H1 (cell line): Measurements from ENCODE around the gene AURKB. TPM values are rescaled to one million over a fixed set of nuclear protein-coding genes. Genes with fewer than 3 reads are reported as not detected.

ENCODE experiments used
- BACH1 ChIP-seq: IDR thresholded peaks from 2 replicates; pipeline ENCODE4 v1.6.1; 2012; ENCODE audit warnings: low read length, improper control_type of control experiment
- CHD1 ChIP-seq: IDR thresholded peaks from 2 replicates; pipeline ENCODE4 v1.6.1; 2012; ENCODE audit warnings: low read depth, low read length, improper control_type of control experiment
- JUN ChIP-seq: IDR thresholded peaks from 2 replicates; pipeline ENCODE4 v1.6.1; 2011; ENCODE audit warnings: low read depth, mild to moderate bottlenecking, improper control_type of control experiment, low read length
- JUND ChIP-seq: IDR thresholded peaks from 2 replicates; pipeline ENCODE4 v1.6.1; 2011; ENCODE audit warnings: mild to moderate bottlenecking, improper control_type of control experiment, low read length
- KDM4A ChIP-seq: IDR thresholded peaks from one replicate; pipeline ENCODE4 v1.7.1; 2012; ENCODE audit warnings: low read depth, mild to moderate bottlenecking, moderate library complexity, low read length, inconsistent platforms; ENCODE audit not compliant: severe bottlenecking
- POLR2A ChIP-seq, 2 experiments: IDR thresholded peaks; 1 replicate in 1 of 2; 2 replicates in 1 of 2; pipeline ENCODE4 v1.6.1; 2011; ENCODE audit warnings: low read depth in 2 of 2, low read length in 2 of 2, mild to moderate bottlenecking in 2 of 2; ENCODE audit errors: control extremely low read depth in 1 of 2
- SIN3A ChIP-seq, 2 experiments: IDR thresholded peaks in 1 of 2; conservative IDR thresholded peaks in 1 of 2; 2 replicates each; pipeline ENCODE4 v1.6.1; 2011 to 2012; ENCODE audit warnings: low read length in 2 of 2, improper control_type of control experiment in 1 of 2, low read depth in 1 of 2, mild to moderate bottlenecking in 1 of 2
- SP1 ChIP-seq: IDR thresholded peaks from 2 replicates; pipeline ENCODE4 v1.6.1; 2011; ENCODE audit warnings: low read depth, low read length
- SP4 ChIP-seq: IDR thresholded peaks from 2 replicates; pipeline ENCODE4 v1.6.1; 2012; ENCODE audit warnings: low read length, inconsistent platforms
- TBP ChIP-seq: IDR thresholded peaks from 2 replicates; pipeline ENCODE4 v1.6.1; 2011; ENCODE audit warnings: low read depth, low read length, improper control_type of control experiment
- polyA plus RNA-seq, 7 experiments: library from polyadenylated mRNA; depleted of rRNA in 3 of 7; stranded (reverse) in 5 of 7; unstranded in 2 of 7; fragments of >200 nt in 5 of 7; fragments of 200-250 nt in 2 of 7; gene quantifications; 1 replicate in 5 of 7; 2 replicates in 1 of 7; 4 replicates in 1 of 7; pipeline versions ENCODE4 v1.2.1 to v1.2.3, GENCODE V29; 2011 to 2013; ENCODE audit warnings: missing spikeins in 2 of 7, mixed read lengths in 2 of 7
- total RNA-seq: library from RNA; stranded (reverse); fragmentation: NEBNext Ultra II Directional; extraction: Animal tissue kit (Norgen Biotek cat#: 25700); gene quantifications from 2 replicates; pipeline ENCODE4 v1.2.1, GENCODE V29; 2021
- TF ChIP-seq, protein P1 (sequence below), 3 experiments: IDR thresholded peaks; 1 replicate in 2 of 3; 2 replicates in 1 of 3; pipeline versions ENCODE4 v1.5.1 to v1.6.1; 2011; ENCODE audit warnings: low read length in 3 of 3, mild to moderate bottlenecking in 3 of 3, inconsistent platforms in 2 of 3, low read depth in 1 of 3, moderate library complexity in 1 of 3; ENCODE audit not compliant: insufficient read depth in 1 of 3; ENCODE audit errors: control extremely low read depth in 1 of 3

The AURKB gene
- total and polyA plus RNA-seq, 2 of the 8 experiments (the other 6 are each of a cell fraction or from before 2014, with no cell fraction given) = 102 to 160 TPM

DNA sequence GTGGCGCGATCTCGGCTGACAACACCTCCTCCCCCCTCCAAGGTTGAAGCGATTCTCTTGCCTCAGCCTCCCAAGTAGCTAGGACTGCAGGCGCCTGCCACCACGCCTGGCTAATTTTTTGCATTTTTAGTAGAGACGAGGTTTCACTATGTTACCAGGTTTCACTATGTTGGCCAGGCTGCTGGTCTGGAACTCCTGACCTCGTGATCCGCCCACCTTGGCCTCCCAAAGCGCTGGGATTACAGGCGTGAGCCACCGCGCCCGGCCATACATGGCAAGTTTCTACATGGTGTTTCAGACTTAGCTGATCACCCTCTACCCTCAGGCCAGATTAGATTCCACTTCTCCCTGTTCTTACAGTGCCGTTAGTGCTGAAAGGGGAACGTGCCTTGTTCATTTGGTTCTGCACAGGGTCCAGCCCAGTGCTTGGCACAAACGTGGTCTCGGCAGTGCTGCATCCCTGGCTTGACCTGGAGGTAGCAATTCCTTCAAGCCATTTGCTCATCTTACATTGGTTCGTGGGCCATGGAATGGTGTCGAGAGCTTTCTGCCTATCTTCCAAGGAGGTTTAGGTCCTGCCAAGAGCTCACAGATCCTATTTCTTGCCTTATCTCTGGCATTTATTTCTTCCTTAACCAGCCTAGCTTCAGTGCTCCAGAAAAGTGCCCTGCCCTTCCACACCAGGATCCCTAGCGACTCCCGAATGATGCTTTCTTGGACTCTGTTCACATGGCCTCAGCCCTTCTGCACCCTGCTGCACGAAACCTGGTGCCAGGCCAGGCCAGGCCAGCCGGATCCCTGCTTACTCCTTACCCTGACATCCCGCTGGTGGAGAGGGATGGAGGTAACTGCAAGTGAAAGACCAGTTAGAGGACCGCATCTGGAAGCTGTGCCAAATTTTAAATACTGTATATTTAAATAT lies 14.8 kb upstream of the AURKB start (continued):
- no peak for TF ChIP-seq KDM4A
- no peak for TF ChIP-seq SP1
- no peak for TF ChIP-seq POLR2A (IDR thresholded peaks at IDR 0.05; ENCODE audit: control extremely low read depth in 1 of 2, low read depth in 2 of 2, low read length in 2 of 2)
- no peak for TF ChIP-seq JUND
- no peak for TF ChIP-seq SIN3A (conservative IDR thresholded peaks at IDR 0.05 in 1 of 2, IDR thresholded peaks at IDR 0.05 in 1 of 2; ENCODE audit: low read depth in 1 of 2, low read length in 2 of 2)
- no peak for TF ChIP-seq SP4
- no peak for TF ChIP-seq CHD1
- no peak for TF ChIP-seq JUN
- TF ChIP-seq BACH1 = no peak
- TF ChIP-seq TBP = no peak
- TF ChIP-seq, protein P1, sequence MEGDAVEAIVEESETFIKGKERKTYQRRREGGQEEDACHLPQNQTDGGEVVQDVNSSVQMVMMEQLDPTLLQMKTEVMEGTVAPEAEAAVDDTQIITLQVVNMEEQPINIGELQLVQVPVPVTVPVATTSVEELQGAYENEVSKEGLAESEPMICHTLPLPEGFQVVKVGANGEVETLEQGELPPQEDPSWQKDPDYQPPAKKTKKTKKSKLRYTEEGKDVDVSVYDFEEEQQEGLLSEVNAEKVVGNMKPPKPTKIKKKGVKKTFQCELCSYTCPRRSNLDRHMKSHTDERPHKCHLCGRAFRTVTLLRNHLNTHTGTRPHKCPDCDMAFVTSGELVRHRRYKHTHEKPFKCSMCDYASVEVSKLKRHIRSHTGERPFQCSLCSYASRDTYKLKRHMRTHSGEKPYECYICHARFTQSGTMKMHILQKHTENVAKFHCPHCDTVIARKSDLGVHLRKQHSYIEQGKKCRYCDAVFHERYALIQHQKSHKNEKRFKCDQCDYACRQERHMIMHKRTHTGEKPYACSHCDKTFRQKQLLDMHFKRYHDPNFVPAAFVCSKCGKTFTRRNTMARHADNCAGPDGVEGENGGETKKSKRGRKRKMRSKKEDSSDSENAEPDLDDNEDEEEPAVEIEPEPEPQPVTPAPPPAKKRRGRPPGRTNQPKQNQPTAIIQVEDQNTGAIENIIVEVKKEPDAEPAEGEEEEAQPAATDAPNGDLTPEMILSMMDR (IDR thresholded peaks at IDR 0.05; ENCODE audit: control extremely low read depth in 1 of 3, insufficient read depth in 1 of 3, low read depth in 1 of 3, low read length in 3 of 3) = no peak
